HG03139 (cell line): ENCODE results near the gene JAKMIP1.

Source experiments
- ATAC-seq: cut with Tn5 transposase; IDR thresholded peaks from one replicate; pipeline ENCODE4 v1.9.1; 2021; ENCODE audit not compliant: unreplicated experiment

The JAKMIP1 gene

DNA sequence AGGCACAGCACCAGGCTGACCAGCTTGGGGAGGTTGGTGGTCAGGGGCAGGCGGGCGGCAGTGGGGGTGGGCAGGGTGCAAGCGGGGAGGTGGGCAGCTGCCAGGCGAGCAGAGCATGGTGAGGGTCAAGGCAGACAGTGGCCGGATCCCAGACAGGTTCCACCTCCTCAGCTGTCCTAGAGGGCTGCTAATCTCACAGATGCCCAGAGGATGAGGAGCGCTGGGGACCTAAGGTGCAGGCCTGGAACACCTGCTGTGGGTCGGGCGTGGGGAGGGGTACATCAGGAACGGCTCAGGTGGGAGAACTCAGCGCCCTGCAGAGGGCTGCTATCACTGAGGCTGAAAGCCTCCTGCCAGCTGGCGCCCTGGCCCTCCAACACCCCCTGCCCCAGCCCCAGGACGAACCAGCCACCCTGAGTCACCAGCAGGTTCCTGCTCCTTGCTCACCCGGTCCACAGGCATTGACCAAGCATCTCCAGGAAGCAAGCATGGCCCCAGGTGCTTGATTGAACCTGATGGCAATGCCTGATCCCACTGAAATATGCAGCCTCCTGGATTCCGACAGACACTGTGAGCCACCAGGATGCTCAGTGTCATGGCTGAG lies 153.7 kb downstream of the JAKMIP1 start:
- ATAC-seq = no peak

DNA sequence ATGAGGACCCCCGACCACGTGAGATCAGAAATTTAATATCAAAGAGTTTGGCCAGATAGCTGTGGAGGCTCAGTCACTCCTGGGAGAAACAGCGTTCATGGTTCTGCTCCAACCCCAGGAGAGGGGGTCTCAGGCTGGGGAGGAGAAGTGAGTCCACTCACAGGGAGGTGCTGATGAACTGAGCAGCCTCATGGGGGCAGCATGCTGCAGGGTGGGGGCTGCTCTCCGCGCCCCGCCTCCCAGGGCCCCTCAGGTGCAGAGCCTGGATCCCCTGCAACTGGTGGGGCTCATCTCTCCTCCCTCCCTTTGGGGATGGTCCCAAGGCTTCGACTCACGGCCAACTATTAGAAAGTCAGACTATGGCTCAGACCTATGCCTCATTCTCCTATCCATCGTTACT lies 155.5 kb downstream of the JAKMIP1 start:
- ATAC-seq = no peak

DNA sequence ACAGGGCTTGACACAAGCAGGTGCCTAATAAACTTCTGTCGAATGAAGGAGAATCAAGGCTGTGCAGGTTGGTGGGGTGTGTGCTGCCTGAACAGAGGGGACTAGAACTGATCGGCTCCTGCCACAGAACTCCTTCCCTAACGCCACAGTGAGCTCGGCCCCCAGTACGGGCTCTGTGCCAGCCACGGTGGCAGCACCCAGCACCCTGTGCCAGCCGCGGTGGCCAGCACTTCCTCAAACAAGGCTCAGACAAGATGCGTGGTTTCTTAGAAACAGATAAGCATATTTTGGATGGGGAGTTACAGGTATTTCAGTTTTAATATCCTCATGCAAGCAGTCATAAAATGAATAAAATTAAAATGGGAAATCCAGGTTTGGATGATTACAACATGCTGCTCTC lies 156.1 kb downstream of the JAKMIP1 start:
- ATAC-seq = no peak

DNA sequence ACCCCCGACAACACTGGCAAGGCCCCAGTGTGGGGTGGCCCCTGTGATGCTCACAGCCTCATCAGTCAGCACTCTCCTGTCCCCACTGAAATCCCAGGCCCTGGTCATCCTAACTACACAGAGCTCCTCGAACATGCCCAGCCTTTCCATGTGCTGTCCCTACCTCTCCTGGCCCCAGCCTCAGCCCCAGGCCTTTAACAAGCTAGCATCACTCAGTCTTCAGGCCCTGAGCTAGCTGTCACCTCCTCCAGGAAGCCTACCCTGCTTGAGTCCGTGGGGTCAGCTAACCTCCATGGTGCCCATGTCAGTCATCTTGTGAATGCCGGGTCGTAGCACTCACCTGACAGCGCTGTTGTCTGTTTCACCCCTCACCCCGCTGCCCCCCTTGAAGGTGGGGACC lies 156.5 kb downstream of the JAKMIP1 start:
- ATAC-seq = no peak

DNA sequence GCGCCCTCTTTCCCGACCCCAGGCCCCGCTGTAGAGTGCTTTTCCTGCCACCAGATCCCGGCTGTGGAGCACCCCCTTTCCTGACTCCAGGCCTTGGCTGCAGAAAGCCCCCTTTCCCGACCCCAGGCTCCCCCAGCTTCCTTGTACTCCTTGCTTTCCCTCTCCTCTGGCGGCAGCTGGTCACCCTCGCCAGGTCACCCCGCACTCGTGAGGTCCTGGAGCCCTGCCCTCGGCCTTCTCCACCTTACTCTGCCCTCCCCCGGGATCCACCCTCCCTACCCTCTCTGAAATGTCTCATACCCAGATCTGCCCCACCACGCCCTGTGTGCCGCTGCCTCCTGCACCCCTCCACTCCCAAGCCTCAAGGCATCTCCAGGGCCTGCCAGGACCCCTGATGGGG lies 157.2 kb downstream of the JAKMIP1 start:
- no peak for ATAC-seq

DNA sequence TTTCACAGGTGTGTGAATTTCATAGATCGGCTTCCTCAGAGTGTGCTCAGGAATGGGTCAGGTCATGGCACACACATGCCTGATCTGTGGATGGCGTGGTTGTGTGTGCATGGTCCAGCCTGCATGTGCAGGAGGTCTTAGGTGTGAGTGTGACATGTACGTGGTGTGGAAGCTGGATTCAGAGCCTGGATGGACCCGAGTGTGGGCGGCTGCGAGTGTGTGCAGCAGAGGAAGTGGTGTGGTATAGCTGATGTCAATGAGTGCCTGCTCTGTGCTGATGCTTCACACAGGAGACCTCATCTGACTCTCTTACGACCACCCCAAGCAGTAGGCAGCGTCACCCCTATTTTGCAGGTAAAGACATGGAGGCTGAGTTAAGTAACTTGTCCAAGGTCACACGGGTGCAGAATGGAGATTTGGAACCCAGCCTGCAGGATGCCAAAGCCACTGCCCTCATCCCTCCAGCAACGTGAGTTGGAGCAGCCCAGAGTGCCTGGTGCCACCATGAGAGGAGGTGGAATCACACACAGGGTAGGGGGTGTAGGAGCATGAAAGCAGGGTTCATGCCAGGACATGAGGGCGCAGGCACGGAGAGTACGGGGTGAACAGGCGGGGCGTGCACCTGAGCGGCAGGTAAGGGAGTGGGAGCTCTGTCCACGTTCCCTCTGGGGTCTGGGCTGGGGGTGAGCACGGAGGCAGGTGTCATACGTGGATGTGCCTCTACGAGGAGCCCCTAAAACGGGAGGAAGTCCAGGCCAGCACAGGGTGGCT lies 157.9 kb downstream of the JAKMIP1 start:
- no peak for ATAC-seq

DNA sequence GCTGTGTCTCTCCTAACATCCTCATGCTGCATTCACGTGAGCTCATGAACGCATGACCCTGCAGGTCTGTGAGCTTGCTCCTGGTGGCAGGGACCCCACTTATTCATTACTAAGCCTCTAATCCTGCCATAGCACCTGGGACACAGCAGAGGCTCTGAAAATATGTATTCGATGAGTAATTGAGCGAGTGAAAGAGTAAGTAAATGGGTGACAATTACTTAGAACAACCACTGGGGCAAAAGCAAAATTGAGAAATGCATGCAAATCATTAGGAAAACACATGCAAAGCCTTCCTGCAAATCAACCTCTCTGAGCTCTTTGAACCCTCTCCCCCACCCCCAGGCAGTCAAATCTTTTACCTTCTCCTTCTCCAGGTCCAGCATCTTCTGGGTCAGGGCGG lies 158.5 kb downstream of the JAKMIP1 start:
- no peak for ATAC-seq

DNA sequence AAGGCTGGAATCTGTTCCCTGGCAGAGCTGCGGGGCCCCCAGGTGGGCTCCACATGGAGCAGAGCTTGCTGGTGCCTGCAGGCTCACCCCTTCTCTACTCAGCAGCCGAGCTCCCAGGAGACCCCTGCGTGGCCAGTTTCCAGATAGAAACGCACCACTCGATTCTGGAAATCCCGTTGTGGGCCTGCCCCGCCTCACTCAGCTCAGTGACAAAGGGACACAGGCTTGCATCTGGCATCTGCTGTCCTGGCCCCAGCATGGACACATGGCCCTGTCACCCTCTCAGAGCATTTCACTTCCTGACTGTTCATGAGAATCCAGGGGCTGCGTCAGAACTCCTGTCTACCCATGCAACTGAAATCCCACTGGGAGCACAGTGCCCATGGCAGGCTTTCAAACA lies 161.6 kb downstream of the JAKMIP1 start:
- no peak for ATAC-seq

DNA sequence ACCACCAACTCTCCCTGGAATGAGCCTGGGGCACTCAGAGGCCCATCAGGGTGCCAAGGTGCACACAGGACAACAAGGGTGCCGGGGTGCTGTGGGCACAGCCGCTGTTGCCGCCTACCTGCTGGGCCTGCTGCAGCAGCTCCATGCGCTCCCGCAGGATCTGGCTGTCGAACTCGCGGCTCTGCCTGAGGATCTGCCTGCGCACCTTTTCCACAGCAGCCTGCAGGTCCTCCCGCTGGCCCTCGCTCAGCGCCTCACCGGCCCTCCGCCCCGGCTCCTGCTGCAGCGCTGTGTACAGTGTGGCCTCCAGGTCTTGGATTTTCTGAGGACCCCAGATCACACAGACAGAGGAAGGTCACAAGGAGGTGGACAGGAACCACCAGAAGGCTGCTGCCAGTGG lies 164.6 kb downstream of the JAKMIP1 start:
- no peak for ATAC-seq

DNA sequence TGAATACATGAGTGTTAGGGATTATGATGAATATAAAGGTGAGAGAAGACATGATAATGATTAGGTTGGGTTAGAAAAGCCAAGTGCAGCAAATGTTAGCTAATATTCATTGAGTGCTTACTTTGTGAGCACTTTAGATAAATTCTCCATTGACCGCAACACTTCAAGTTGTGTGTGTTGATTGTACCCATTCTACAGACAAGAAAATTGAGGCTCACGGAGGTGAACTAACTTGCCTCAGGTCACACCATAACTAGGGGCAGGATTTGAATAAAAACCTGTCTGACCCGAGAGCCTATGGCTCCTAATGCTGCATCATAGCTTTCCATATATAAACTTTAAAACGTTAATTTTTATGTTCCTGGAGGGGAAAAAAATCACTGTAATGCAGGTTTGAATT lies 167.0 kb downstream of the JAKMIP1 start:
- no peak for ATAC-seq

DNA sequence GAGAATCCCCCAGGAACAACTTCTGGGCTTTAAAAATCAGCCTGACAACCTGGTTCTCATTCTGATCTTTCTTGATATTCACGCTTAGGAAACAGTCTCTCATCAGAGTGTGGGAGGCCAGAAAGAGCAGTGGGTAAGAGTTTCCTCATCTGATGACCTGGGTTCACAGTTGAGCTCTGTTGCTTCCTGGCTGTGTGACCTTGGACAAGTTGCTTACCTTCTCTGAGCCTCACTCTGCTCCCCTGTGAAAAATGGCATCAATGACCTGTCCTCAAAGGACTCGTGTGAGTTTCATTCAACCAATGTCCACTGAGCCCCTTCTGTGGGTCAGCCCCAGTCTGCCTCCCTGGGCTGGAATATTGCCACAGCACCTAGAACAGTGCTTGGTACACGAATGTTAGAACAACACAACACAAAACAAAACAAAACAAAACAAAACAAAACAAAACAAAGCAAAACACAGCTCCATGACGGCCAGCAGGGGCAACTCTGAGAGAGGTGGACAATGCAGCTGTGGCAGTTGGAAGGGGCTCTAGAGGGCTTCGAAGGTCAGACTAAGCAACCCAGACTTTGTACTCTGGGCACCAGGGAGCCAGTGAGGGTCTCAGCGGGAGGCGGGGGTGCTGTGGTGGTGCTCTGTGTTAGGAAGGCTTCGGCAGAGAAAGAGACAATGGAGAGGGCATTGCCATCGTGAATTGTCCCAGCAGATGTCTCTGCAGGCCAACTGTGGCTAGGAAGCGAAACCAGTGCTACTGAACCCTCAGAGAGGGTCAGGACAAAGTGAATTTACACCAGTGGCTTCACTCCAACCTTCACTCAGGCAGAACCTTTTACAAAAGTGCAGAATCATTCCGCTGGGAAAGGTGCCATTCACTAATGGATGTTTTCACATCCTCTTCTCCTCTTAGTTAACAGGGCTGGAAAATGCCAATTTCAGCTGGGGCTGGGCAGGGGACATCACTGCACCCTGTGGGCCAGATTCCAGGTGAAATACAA lies 167.8 kb downstream of the JAKMIP1 start:
- ATAC-seq = no peak

DNA sequence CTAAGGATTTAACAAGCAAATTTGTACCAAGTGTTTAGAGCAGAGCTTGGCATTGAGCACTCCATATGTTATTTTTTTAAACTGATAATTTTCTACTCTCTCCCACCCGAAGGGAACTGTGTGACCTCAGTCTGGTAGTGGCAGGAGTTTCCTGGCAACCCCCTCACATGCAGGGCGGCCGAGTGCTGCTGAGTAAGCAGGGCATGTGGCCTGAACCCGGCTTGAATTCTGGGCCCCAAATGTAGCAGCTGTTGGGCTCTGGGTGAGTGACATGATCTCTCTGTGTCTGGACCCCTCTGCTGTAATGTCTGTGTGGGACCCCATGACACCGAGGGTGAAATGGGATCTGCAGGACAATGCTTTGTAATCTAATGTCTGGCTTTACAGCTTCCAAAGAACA lies 168.5 kb downstream of the JAKMIP1 start:
- ATAC-seq = no peak

DNA sequence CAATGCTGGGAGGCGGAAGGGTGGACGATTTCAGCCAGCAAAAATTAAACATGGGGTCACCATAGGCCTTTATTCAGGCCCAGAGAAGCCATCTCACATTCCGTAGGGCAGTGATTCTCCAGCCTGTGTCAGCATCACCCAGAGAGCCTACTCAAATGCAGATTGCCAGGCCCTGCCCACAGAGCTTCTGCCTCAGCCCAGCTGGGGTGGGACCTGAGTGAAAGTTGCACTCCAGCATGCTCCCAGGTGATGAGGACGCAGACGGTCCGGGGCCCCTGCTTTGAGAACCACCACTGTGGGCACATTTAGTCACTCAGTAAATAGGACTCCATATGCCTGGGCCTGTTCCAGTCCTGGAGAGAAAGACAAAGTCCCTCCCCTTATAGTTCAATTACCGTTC lies 169.7 kb downstream of the JAKMIP1 start:
- no peak for ATAC-seq

DNA sequence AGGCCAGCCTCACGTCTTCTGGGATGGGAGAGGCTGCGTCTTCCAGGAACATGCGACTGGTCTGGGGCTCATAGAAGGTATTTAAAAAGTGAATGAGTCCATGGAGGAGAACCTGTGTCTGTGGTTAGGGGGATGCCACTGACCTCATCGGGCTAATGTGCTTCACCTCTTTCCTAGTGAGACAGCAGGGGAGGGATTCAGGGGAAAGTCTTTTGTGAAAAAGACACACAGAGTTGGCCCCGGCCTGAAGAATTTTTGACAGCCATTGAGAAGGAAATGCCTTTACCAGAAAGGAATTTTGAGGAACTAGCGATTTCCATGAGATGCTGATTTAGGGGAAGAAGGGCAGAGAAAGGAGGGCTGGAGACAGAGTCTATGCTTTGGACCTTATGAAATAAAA lies 171.1 kb downstream of the JAKMIP1 start:
- no peak for ATAC-seq

DNA sequence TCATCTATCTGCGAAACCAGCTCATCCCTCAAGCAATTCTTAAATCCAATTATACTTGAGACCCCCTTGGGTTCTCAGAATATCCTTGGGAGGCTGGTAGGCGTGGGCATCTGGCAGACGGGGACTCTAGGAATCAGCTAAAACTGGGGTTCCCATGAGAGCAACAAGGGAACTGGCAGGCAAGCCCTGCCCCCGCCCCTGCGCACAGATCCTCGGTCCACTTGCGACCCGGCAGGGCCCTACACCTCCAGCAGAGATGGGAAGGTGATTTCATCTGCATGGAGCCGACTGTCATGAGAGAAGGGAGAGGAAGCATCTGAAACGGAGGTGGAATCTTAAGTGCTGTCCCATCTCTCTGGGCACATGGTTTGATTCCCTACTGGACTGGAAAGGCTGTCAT lies 172.2 kb downstream of the JAKMIP1 start:
- no peak for ATAC-seq

DNA sequence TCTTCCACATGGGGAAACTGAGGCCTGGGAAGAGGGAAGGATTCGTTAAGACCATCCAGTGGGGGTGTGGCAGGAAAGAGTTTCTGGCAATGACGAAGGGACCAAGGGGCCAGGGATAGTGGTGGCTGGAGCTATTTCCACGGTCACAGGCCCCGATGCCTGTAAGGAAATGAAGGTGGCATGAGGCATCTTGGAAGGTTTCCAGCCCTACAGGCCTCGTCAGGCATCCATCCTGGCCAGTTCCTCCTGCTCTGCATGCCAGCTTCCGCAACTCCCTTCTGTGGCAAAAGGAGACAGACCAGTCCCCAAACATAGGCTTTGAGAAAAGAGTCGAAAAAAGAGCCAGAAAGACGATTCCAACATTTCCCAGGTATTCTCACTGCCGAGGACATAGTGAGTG lies 173.0 kb downstream of the JAKMIP1 start:
- no peak for ATAC-seq

DNA sequence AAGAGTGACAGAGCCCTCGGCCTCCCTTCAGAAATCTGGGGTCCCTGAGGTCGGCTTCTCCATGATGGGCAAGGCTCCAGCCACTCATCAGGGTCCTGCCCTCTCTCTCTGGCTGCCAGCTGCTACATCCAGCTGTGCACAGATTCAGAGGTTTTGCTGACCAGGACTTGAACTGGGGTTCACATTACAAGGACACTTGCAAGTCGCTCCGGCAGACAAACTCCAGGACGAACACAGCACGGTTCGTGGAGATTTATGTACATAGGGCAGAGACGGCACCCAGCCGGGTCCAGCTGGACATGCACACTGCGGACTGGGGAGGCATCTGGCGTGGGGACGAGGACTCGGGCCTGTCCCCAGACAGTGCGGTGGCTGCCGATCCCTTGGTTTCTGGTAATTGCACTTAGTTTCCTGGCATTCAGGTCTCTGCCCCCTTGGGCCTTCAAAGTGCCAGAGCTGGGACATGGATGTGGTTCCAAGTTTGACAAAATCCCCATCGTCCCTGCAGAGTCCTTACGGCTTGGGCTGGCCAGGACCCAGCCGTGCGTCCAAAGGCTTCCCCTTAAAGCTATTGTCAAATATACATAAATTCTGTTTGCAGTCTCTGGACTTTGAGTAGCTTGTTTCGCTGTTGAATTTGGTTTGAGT lies 175.9 kb downstream of the JAKMIP1 start:
- ATAC-seq = no peak

DNA sequence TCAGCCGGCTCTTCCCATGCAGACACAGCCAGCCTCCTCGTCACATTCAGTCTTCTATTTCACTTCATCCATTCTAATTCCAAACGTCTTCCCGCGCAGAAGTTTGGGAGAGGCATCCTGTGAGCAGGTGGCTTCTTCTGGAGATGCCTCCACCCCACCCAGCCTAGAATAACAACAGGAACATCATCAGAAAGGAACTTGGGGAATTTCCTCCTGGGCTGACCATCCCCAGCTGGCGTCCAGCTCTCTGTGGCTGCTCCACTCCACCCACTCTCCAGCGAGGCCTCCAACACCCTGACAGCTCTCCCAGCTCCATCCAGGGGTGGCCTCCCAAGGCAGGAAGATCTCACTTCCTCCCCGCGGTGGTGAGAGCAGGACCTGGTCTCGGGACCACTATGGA lies 176.6 kb downstream of the JAKMIP1 start:
- no peak for ATAC-seq

DNA sequence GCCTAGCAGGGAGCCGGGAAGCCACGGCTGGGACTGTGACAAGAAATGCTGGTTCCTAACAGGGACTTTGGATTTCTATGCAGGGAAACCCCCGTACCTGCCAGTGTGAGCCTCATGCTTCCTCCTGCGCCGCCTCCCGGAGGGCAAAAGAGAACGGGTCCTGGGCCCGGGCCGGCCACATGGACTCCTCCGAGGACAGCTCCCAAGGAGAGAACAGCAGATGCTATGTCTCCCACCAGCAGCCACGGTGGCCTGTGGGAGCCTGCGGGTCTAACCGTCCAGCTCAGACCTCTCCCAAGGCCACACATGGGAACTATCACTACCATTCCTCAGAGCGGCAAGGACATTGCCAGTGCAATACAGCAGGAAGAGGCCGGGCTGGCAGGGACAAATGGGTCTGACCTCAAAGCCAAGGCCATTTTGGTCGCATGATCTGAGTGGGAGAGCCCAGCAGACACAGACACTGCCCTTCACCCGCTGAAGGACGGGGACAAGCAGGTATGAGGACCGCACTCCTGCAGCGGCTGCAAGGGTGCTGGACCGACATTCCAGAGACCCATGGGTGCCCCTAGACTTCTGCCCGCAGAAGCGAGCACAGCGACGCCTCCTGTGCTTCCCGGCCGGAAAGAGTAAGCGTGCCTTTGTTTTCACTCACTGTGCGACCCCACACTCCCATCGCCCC lies 177.6 kb downstream of the JAKMIP1 start:
- ATAC-seq = no peak

DNA sequence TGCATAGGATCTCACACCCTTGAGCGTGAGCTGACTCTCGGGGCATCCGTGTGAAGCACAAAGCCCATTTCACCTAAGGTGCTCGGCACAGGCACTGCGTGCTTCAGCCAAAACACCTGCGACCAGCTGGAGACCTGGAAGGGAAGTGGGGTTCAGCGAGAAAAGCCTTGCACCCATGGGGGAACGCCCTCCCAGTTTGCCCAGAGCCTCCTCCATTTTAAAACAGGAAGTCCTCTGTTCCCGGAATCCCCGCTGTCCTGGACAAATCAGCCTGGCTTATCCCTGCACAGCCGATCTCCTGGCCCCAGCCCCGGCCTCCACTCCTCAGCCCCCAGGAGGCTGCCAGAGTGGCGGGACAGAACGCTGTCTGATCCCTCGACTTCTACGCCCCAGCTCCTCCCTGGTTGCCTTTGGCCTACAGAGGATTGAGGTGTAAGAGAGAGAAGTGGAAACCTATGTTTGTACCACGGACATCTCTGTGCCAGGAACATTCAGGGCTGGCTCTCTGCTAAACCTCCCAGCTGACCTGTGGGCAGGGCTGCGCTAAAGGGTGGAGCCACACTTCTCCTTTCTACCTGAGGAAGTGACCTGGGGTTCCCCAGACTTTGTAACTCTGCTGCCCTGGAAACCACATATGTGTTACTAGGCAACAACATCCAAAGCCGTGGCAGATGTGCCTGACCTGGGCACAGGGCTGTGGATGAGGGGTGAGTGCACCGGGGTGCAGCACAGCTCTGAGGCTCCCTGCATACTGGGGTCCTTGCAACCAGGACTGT lies 178.3 kb downstream of the JAKMIP1 start:
- ATAC-seq = no peak
